ENCODE data around the gene CTPS2.

DNA sequence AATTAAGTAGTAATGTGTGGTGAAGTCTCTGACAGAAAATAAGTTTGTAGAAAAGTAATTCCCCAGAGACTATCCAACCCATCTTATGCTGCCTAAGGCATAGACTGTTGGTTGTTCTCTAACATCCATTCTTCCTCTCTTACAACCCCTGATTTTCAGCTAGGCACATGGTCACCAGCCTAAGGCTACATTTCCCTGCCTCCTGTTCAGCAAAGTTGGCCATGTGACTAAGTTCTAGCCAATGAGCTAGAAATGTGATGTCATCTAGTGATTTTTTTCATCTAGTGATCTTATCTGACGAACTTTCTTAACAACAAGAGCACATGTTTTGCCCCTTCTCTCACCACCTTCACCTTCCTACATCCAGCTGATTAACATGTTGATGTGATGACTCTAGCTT lies 164.8 kb downstream of the CTPS2 start:
- TF ChIP-seq, protein P1, sequence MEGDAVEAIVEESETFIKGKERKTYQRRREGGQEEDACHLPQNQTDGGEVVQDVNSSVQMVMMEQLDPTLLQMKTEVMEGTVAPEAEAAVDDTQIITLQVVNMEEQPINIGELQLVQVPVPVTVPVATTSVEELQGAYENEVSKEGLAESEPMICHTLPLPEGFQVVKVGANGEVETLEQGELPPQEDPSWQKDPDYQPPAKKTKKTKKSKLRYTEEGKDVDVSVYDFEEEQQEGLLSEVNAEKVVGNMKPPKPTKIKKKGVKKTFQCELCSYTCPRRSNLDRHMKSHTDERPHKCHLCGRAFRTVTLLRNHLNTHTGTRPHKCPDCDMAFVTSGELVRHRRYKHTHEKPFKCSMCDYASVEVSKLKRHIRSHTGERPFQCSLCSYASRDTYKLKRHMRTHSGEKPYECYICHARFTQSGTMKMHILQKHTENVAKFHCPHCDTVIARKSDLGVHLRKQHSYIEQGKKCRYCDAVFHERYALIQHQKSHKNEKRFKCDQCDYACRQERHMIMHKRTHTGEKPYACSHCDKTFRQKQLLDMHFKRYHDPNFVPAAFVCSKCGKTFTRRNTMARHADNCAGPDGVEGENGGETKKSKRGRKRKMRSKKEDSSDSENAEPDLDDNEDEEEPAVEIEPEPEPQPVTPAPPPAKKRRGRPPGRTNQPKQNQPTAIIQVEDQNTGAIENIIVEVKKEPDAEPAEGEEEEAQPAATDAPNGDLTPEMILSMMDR (IDR thresholded peaks at IDR 0.05; ENCODE audit: low read length): no peak
- no peak for TF ChIP-seq EZH2 (IDR thresholded peaks at IDR 0.05; ENCODE audit: borderline replicate concordance, low read length)

Measured in OCI-LY1 (cell line).